Central memory CD4-positive, alpha-beta T cell (primary cell): ENCODE data around the gene TUBB.
A peak's percentile ranks its signal among the peaks of the same experiment; 100 is the strongest.
"Not testable (repeated sequence)": the region's sequence is repeated elsewhere in the genome, so short reads cannot be mapped to it uniquely, and the experiment has no call there.

ENCODE experiments used
- DNase-seq: peaks from one replicate; pipeline ENCODE4 v3.0.0; 2022

TUBB gene

DNA sequence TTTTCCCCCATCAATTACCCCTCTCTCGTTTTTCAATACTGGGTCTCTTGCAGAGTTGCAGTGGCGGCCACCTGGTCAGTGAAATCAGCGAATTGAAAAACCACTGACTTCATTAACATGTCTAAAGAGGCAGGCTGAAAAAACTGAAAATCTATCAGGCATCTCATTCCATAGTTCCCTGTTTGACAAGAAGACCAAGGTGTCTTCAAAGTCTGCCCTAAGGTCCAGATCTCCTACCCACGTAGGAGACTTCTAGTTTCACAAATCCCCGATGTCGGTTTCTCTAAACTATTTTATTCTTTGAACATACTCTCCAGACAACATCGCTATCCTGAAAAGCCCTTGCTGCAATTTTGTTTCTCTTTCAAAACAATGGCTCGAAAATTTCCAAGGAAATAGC is 796 bp upstream of the TUBB start:
- DNase-seq: no peak

DNA sequence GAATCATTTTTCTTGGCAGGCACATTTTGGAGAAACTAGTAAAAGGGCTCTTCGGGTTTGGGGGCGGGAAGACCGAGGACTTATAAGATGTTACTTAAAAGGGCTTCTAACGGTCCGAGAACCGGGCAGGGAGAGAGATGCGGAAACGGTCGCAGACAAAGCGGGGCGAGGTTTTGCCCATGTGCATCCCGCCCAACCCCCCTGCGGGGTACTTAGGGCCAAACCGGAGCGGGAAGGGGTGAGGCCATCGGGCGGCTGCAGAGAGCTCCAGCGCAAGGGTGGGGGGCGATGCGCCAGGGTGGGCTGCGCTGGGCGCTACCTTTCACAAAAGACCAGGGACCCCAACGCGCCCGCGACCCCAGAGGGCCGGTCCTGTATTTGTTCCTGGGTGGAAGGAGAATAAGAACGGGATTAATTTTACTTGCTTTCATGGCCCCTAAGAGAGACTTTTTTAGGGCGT is 616 bp downstream of the TUBB start:
- DNase-seq: peak; percentile 41

DNA sequence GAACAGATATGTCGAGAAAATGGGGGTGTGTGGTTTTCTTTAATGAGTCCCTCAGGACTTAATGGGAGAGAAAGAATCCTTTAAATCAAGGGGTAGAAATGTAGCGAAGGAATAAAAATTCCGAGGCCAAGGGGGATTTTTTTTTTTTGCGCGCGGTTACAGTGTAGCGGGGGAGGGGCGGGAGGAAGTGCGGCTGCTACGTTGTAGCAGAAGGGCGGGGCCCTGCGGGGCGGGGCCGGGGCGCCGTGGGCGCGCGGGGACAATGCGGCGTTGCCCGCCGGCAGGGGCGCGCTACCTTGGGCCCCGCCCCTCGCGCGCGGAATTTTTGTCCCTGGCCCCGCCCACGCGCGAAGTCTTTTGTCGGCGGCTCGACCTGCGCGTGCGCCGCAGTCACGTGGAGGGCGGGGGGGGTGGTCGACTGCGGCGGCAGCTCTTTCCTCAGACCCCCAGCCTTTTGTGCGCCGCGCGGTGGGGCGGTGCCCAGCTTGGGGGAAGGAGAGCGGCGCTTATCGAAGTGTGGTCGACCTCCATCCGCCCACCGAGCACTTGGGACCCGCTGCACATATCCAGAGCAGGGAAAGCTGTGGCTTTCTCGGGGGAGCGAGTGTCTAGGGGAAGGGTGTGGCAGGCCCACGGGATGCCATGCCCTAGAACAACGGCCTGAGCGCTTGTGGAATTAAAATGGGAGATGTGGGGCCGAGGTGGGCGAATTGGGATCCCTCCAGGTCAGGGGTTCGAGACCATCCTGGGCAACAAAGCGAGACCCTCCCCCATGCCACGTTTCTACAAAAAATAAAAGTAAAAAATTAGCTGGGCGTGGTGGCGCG is 1.3 kb downstream of the TUBB start:
- peak; percentile 94 for DNase-seq

DNA sequence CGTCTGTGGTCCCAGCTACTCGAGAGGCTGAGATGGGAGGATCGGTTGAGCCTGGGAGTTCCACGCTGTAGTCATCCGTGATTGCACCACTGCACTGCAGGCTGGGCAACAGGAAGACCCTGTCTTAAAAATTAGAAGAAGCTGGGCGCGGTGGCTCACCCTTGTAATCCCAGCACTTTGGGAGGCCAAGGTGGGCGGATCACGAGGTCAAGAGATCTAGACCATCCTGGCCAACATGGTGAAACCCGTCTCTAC is 1.8 kb downstream of the TUBB start:
- not testable (repeated sequence) for DNase-seq

DNA sequence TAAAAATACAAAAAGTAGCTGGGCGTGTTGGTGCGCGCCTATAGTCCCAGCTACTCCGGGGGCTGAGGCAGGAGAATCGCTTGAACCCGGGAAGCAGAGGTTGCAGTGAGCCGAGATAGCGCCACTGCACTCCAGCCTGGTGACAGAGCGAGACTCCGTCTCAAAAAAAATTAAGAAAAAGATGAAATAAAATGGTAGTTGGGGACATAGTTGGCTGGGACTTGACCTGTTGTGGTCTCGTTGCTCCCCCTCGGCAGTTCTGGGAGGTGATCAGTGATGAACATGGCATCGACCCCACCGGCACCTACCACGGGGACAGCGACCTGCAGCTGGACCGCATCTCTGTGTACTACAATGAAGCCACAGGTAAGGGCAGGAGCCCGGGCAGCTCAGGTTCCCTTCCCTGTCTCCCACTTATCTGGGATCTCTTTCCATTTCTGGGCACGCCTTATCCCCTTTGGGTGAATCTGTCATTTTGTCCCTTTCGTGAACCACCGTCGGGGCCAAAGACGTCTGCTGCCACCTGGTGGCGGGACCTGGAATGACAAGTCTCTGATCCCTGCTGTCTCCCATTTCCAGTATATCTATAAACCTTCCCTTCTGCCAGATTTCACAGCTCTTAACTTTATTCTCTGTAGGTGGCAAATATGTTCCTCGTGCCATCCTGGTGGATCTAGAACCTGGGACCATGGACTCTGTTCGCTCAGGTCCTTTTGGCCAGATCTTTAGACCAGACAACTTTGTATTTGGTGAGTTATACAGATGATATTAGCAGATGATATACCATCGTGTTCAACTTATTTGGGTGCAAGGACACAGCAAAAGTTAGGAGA is 2.3 kb downstream of the TUBB start:
- DNase-seq: peak; percentile 79

DNA sequence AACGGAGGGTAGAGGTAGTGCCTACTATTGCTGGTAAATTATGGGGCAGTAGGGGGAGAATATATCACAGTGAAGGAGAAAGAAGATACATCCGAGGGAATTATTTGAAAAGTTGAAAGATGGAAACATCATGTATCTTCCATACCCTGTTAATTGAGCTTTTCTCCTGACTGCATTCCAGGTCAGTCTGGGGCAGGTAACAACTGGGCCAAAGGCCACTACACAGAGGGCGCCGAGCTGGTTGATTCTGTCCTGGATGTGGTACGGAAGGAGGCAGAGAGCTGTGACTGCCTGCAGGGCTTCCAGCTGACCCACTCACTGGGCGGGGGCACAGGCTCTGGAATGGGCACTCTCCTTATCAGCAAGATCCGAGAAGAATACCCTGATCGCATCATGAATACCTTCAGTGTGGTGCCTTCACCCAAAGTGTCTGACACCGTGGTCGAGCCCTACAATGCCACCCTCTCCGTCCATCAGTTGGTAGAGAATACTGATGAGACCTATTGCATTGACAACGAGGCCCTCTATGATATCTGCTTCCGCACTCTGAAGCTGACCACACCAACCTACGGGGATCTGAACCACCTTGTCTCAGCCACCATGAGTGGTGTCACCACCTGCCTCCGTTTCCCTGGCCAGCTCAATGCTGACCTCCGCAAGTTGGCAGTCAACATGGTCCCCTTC is 3.1 kb downstream of the TUBB start:
- DNase-seq: not testable (repeated sequence)

DNA sequence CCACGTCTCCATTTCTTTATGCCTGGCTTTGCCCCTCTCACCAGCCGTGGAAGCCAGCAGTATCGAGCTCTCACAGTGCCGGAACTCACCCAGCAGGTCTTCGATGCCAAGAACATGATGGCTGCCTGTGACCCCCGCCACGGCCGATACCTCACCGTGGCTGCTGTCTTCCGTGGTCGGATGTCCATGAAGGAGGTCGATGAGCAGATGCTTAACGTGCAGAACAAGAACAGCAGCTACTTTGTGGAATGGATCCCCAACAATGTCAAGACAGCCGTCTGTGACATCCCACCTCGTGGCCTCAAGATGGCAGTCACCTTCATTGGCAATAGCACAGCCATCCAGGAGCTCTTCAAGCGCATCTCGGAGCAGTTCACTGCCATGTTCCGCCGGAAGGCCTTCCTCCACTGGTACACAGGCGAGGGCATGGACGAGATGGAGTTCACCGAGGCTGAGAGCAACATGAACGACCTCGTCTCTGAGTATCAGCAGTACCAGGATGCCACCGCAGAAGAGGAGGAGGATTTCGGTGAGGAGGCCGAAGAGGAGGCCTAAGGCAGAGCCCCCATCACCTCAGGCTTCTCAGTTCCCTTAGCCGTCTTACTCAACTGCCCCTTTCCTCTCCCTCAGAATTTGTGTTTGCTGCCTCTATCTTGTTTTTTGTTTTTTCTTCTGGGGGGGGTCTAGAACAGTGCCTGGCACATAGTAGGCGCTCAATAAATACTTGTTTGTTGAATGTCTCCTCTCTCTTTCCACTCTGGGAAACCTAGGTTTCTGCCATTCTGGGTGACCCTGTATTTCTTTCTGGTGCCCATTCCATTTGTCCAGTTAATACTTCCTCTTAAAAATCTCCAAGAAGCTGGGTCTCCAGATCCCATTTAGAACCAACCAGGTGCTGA is 3.9 kb downstream of the TUBB start:
- not testable (repeated sequence) for DNase-seq

DNA sequence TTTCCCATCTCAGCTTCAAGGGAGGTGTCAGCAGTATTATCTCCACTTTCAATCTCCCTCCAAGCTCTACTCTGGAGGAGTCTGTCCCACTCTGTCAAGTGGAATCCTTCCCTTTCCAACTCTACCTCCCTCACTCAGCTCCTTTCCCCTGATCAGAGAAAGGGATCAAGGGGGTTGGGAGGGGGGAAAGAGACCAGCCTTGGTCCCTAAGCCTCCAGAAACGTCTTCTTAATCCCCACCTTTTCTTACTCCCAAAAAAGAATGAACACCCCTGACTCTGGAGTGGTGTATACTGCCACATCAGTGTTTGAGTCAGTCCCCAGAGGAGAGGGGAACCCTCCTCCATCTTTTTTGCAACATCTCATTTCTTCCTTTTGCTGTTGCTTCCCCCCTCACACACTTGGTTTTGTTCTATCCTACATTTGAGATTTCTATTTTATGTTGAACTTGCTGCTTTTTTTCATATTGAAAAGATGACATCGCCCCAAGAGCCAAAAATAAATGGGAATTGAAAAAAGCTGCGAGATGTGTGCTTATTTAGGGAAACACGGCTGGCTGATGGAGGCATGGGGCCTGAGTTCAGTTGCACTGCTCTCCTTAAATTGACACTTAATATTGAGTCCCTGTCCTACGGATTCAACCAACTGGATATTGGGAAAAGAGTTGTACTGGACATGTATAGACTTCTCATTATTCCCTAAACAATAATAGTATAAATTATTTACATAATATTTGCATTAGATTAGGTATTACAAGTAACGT is 4.9 kb downstream of the TUBB start:
- DNase-seq: no peak

DNA sequence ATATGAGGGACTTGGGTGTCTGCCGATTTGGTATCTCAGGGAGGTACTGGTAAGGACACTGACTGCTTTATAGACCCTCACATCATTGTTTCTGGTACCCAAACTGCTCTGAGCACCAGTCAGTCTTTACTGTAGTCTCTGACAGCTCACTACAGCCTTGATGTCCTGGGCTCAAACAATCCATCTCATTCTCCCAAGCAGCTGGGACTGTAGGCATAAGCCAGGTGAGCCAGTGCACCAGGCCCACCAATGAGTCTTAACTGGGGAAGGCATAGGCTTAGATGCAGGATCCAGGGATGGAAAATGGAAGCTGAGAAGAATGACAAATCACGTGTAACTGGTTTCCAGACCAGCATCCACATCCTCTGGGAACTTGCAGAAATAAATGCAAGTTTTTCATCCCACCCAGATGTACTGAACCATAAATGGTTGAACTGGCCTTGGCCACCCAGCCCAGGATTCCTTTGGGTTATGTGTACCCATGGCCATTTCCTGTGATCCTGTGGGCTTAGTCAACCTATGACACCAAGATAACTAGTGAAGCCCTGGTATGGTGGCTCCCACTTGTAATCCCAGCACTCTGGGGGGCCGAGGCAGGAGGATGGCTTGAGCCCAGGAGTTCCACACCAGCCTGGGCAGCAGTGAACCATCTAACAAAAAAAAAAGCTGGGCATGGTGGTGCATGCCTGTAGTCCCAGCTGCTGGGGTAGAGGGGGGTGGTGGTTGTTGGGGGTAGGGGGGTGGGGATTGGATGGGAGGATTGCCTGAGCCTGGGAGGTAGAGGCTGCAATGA is 5.8 kb downstream of the TUBB start:
- DNase-seq: no peak

DNA sequence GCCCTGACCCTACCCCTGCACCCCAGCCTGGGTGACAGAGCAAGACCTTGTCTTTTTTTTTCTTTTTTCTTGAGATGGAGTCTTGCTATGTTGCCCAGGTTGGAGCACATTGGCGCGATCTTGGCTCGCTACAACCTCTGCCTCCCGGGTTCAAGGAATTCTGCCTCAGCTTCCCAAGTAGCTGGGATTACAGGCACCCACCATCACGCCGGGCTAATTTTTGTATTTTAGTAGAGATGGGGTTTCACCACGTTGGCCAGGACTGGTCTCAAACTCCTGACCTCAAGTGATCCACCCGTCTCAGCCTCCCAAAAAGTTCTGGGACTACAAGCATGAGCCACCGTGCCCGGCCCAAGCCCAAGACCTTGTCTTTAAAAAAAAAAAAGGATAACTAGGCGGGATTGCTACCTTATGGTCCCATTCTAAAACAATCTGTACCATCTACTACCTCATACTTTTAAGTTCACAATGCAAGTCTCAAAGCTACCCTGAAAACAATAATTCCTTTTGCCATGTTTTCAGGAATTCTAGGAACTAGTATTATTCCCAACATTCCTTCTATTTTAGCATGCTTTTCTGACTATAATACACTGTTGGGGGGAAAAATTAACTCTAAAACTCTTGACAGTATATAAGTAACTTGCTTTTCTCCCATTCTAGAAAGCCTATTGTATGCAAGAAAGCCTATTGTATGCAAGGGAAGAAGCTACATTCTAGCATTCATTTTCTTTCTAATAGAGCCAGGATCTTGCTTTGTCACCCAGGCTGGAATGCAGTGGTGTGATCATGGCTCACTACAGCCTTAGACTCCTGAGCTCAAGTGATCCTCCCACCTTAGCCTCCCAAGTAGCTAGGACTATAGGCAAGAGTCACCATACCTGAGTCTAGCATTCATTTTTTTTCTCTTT is 6.6 kb downstream of the TUBB start:
- no peak for DNase-seq

DNA sequence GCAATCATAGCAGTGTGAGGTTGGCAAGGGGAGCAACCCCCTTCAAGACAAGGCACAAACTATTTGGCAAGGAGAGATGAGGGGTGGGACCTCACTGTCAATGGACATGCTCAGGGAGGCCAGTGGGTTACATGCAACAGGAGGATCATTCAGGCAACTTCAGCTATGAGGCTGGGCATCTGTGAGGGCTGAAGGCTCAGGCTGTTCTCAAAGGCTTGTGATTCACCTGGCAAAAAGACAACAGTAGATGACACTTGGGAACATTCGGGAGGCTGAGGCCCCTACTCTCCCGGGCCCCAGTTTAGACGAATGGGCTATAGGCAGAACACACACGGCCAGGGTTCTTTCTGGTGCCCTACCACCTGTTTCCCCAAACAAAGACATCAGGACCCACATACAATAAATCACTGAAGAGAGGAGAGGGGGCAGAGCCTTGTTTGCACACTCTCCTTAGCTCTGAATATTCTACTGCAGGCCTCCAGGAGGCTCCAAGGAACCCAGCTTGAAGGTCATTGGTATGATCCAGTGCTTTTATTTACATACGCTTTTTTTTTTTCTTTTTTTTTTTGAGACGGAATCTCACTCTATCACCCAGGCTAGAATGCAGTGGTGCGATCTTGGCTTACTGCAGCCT is 7.9 kb downstream of the TUBB start:
- DNase-seq: no peak

DNA sequence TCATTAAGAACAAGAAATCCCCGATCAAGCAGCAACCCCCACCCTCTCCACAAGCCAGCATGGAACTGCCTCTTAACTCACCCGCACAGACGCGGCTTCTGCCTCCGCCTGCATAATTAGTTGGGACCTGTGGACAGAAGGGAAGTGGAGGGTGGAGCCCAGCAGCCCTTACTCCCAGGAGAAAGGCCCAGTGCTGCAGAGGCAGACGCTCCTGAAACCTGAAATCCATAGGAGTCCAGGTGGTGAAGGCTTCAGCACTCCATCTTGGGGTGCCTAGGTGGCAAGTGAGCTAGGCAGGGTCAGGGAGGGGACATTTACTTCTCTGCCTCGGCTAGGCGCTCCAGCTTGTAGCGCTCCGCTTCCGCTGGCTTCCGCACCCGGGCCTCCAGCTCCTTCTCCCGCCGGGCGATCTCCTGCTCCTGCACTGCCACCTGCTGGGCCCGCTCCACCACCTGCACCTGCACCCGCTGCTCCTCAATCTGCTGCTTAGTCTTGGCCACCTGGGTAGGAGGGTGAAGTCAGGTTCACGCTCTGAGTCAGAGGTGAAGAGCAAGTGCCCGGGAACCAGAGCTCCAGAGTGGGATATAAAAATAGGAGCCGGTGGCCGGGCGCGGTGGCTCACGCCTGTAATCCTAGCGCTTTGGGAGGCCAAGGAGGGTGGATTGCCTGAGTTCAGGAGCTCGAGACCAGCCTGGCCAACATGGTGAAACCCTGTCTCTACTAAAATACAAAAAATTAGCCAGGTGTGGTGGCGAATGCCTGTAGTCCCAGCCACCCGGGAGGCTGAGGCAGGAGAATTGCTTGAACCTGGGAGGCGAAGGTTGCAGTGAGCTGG is 10.7 kb downstream of the TUBB start:
- DNase-seq: peak; percentile 80

DNA sequence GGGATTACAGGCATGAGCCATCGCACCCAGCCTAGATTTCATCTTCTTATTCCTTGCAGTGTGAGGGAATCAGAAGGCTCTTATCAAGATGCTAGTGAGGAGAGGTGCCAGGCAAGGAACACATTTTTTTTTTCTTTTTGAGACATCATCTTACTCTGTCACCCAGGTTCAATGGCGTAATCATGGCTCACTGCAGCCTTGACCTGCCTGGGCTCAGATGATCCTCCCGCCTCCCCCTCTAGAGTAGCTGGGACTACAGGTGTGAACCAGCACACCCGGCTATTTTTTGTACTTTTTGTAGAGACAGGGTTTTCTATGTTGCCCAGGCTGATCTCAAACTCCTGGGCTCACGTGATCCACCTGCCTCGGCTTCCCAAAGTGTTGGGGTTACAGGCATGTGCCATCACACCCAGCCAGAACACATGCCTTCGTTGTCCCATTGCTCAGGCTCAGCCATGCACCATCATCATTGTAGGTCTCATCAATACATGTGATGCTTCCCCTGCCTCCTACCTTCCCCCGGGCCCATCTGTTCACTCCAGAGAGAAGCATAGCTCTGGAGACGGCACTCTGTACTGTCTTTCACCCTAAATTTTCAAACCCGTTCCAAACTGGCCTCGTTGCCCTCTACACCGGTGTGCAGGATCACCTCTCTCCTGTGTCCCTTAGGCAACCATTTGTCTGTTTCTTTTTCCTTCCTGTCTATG is 12.2 kb downstream of the TUBB start:
- no peak for DNase-seq

DNA sequence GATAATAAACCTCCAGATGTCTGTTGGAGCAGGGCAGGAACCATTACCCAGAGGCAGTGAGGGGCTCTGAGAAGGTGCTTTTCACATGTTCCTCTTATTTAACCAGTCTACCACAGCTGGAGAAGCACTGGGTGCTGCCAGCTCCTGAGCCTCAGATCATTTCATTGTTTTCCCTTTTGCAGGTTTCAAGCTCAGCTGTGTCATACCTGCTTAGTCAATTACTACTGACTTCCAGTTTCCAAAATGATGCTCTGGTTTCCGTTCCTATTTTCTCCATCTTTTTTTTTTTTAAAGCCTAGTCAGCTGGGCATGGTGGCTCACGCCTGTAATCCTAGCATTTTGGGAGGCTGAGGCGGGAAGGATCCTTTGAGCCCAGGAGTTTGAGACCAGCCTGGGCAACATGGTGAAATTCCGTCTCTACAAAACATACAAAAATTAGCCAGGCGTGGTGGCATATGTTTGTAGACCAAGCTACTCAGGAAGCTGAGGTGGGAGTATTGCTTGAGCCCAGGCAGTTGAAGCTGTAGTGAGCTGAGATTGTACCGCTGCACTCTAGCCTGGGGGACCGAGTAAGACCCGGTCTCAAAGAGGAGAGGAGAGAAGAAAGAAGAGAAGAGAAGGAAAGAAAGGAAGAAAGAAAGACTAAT is 15.6 kb downstream of the TUBB start:
- no peak for DNase-seq

DNA sequence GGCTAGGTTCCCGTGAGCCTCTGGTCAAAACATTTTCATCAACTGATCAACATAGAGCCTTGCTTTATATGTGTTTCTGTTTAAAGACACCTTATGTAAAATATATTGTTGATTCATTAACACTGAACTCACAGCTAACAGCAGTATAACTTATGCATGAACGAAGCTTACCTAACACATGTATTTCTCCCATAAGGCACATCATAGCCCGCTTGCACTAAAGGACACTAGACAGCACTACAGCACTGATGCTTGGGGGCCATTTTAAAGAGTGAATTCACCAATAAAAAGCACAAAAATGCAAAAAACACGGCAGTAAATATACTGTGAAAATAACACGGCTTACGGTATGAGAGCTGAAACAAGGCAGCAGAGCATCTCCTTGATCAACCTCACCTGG is 18.4 kb downstream of the TUBB start:
- no peak for DNase-seq

DNA sequence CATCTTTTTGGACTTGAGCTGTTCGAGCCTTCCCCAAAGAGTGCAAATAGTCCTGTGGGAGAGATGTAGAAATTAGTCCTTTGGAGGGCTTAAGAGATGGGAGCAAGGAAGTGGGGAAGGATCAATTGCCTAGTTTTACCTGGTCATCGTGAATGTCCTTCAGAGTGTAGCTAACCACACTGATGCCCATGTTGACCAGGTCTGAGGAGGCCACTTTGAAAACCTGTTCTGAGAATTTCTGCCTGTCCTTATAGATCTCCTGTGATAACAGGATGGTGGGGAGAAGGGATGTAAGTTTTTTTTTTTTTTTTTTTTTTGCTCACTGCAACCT is 20.4 kb downstream of the TUBB start:
- no peak for DNase-seq

DNA sequence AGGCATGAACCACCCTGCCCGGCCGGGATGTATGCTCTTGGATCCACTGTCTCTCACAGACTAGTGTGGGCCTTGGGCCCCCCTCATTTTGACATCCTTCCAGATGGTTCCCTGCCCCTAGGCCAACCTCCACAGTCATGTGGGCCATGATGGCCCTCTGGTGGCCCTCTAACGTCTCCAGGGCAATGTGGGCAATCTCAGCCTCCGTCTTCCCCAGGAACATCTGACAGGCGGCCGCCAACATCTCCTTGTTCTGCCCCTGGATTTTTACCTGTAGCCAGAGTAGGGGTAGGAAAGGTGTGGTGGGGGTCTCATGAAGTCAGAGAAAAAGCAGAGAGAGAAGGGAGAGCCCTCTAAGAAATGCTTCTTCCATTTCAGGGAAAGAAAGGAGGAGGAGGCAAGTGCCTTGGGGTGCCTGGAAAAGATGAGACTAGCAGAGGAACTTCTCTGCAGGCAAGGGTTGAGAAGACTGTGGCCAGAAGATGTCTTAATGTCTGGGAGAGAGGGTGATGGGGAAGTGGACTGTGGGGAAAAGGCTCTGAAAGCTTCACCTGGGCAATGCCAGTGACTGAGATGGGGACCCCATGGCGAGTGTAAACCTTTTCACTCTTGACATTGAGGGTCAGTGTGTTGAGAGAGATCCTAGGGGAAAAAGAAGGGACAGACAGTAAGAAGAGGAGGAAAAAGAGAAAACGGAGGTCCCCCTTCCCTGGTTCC is 21.1 kb downstream of the TUBB start:
- no peak for DNase-seq
